ENCODE measurements around the gene UQCC5.

DNA sequence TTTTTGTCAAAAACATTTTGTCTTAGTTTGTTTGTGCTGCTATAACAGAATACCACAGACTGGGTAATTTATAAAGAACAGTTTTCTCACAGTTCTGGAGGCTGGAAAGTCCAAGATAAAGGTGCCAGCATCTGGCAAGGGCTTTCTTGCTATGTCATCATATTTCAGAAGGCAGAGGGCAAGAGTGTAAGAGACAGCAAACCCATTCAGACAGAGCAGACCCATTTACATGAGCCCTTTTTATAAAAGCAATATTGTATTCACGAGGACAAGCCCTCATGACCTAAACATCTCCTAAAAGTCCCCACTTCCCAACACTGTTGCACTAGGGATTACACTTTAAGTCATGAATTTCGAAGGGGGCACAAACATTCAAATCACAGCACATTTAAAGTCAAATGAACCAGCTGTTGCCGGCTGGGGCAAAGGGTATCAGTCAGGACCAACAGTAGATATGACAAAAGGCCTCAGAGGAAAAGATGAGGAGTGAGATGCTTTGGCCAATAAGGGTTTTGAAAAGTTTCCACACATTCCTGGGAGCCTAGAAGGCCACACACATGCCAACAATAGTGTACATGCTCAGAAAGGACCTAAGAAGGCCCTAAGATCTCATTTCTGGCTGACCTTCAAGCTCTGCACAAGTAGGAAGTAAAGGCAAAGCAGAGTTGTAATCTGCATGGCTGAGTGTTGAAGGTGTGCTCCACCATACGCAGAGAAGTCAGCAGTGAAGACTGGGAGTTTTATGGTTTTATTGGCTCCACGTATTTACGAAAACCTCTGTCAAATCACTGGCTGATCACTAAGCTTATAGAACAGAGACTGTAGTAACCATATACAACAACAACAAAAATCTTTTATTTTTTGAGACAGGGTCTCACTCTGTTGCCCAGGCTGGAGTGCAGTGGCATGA, 37.9 kb downstream of the UQCC5 start:
- TF ChIP-seq, protein P1, sequence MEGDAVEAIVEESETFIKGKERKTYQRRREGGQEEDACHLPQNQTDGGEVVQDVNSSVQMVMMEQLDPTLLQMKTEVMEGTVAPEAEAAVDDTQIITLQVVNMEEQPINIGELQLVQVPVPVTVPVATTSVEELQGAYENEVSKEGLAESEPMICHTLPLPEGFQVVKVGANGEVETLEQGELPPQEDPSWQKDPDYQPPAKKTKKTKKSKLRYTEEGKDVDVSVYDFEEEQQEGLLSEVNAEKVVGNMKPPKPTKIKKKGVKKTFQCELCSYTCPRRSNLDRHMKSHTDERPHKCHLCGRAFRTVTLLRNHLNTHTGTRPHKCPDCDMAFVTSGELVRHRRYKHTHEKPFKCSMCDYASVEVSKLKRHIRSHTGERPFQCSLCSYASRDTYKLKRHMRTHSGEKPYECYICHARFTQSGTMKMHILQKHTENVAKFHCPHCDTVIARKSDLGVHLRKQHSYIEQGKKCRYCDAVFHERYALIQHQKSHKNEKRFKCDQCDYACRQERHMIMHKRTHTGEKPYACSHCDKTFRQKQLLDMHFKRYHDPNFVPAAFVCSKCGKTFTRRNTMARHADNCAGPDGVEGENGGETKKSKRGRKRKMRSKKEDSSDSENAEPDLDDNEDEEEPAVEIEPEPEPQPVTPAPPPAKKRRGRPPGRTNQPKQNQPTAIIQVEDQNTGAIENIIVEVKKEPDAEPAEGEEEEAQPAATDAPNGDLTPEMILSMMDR (IDR thresholded peaks at IDR 0.05): no peak
- no peak for TF ChIP-seq POLR2A (IDR thresholded peaks at IDR 0.05)

Data from prostate gland (tissue), 2 donors.